Muscle of leg (tissue), 11 donors: ENCODE data around the gene TREM1. TPM values are rescaled to one million over a fixed set of nuclear protein-coding genes. Genes with fewer than 3 reads are reported as not detected.
"Not testable (repeated sequence)": the region's sequence is repeated elsewhere in the genome, so short reads cannot be mapped to it uniquely, and the experiment has no call there.

Experiments
- DNase-seq: peaks from one replicate; pipeline ENCODE4 v3.0.0; 2013
- H3K27ac ChIP-seq: one replicate; pipeline ENCODE4 v1.5.1; 2013; ENCODE audit warnings: mild to moderate bottlenecking, low read length, control low read depth
- H3K27me3 ChIP-seq: one replicate; pipeline ENCODE4 v1.6.1; 2013; ENCODE audit warnings: low read length; ENCODE audit not compliant: control insufficient read depth, insufficient read depth
- H3K36me3 ChIP-seq: one replicate; pipeline ENCODE4 v1.6.1; 2013; ENCODE audit warnings: low read length; ENCODE audit not compliant: control insufficient read depth, insufficient read depth
- H3K4me1 ChIP-seq: one replicate; pipeline ENCODE4 v1.6.1; 2013; ENCODE audit warnings: low read length; ENCODE audit not compliant: control insufficient read depth, insufficient read depth
- H3K4me3 ChIP-seq: one replicate; pipeline ENCODE4 v1.5.1; 2013; ENCODE audit warnings: low read length, control low read depth
- H3K9me3 ChIP-seq: replicated peaks from 2 replicates; pipeline ENCODE4 v1.6.1; 2013; ENCODE audit warnings: low read depth, low read length; ENCODE audit not compliant: control insufficient read depth
- WGBS: methylation state at CpG from one replicate; pipeline ENCODE4 v1.1.5; 2013; ENCODE audit warnings: missing lambda C conversion rate; ENCODE audit not compliant: insufficient coverage; 5-methylcytosine and 5-hydroxymethylcytosine counted together
- polyA plus RNA-seq, 8 donors: library from polyadenylated mRNA; unstranded; fragments of 120-200 nt; gene quantifications; one replicate each; pipeline versions ENCODE4 v1.2.1 to v1.2.3, GENCODE V29; 2013; ENCODE audit warnings: inconsistent platforms in 1 of 8, low replicate concordance in 1 of 8; ENCODE audit not compliant: insufficient read length in 8 of 8, insufficient read depth in 1 of 8
- total RNA-seq: library from RNA; stranded (reverse); fragments of 120-200 nt; gene quantifications from one replicate; pipeline ENCODE4 v1.2.4, GENCODE V29; 2013

Gene TREM1
- total and polyA plus RNA-seq, 9 donors: 0.06 to 1.6 (median 0.24) TPM; not detected in 2

- H3K36me3 ChIP-seq, H3K27ac ChIP-seq, H3K9me3 ChIP-seq, H3K4me1 ChIP-seq, DNase-seq, H3K4me3 ChIP-seq, H3K27me3 ChIP-seq: not testable (repeated sequence)
- WGBS: no CpG with 5 or more reads among the region's 5 CpGs
Measured at GRCh38 chr6:41297248-41297647, 10.8 kb upstream of the TREM1 start.

GRCh38 chr6:41294214-41294872, 7.9 kb upstream of the TREM1 start:
- 81% methylated on average over 3 of the region's 3 CpGs for WGBS
- H3K9me3 ChIP-seq: no peaks in the 10 kb centered on the region
- no peak overlapping the region for H3K27ac ChIP-seq
- peaks cover 2% of the 10 kb centered on the region for H3K27me3 ChIP-seq
- no peaks in the 10 kb centered on the region for H3K4me1 ChIP-seq
- no peak overlapping the region for H3K4me3 ChIP-seq
- no peaks in the 10 kb centered on the region for H3K36me3 ChIP-seq
- no peak for DNase-seq

GRCh38 chr6:41291717-41292116, 5.2 kb upstream of the TREM1 start:
- no peak for DNase-seq
- H3K4me3 ChIP-seq: no peak overlapping the region
- no peak overlapping the region for H3K27ac ChIP-seq
- no peaks in the 10 kb centered on the region for H3K9me3 ChIP-seq
- H3K36me3 ChIP-seq: no peaks in the 10 kb centered on the region
- WGBS: 0% methylated on average over 1 of the region's 1 CpG
- no peaks in the 10 kb centered on the region for H3K4me1 ChIP-seq
- peaks cover 5% of the 10 kb centered on the region for H3K27me3 ChIP-seq

GRCh38 chr6:41289815-41290214, 3.3 kb upstream of the TREM1 start:
- Histone ChIP-seq H3K9me3 (no peaks in the 10 kb centered on the region), H3K4me1 (no peaks in the 10 kb centered on the region), H3K27ac (no peak overlapping the region), H3K27me3 (peaks cover 13% of the 10 kb centered on the region), H3K4me3 (no peak overlapping the region), H3K36me3 (no peaks in the 10 kb centered on the region)
- WGBS: no CpG with 5 or more reads among the region's 4 CpGs
- DNase-seq: no peak

- no CpG with 5 or more reads among the region's 2 CpGs for WGBS
- DNase-seq: no peak
- Histone ChIP-seq H3K4me3 (no peak overlapping the region), H3K4me1 (no peaks in the 10 kb centered on the region), H3K9me3 (no peaks in the 10 kb centered on the region), H3K27me3 (peaks cover 12% of the 10 kb centered on the region), H3K36me3 (no peaks in the 10 kb centered on the region), H3K27ac (no peak overlapping the region)
Measured at GRCh38 chr6:41288754-41289129, 2.3 kb upstream of the TREM1 start.

GRCh38 chr6:41288030-41288753, 1.7 kb upstream of the TREM1 start:
- WGBS: no CpG with 5 or more reads among the region's 6 CpGs

GRCh38 chr6:41284726-41285125, 1.8 kb downstream of the TREM1 start:
- H3K4me3 ChIP-seq: no peak overlapping the region
- no peak for DNase-seq
- no peaks in the 10 kb centered on the region for H3K36me3 ChIP-seq
- no peak overlapping the region for H3K27ac ChIP-seq
- H3K9me3 ChIP-seq: no peaks in the 10 kb centered on the region
- H3K4me1 ChIP-seq: no peaks in the 10 kb centered on the region
- no CpG with 5 or more reads among the region's 1 CpG for WGBS
- H3K27me3 ChIP-seq: peaks cover 12% of the 10 kb centered on the region

More at GRCh38 chr6:41288030-41288753, 1.7 kb upstream of the TREM1 start:
- Histone ChIP-seq H3K27me3 (peaks cover 12% of the 10 kb centered on the region), H3K9me3 (no peaks in the 10 kb centered on the region), H3K4me3 (no peak overlapping the region), H3K4me1 (no peaks in the 10 kb centered on the region), H3K27ac (no peak overlapping the region), H3K36me3 (no peaks in the 10 kb centered on the region)
- DNase-seq: peak; percentile 30

- no peak overlapping the region for H3K4me3 ChIP-seq
- H3K9me3 ChIP-seq: no peaks in the 10 kb centered on the region
- H3K27ac ChIP-seq: no peak overlapping the region
- no peak for DNase-seq
- 57% methylated on average over 2 of the region's 3 CpGs for WGBS
- peaks cover 14% of the 10 kb centered on the region for H3K27me3 ChIP-seq
- H3K36me3 ChIP-seq: no peaks in the 10 kb centered on the region
- peaks cover 6% of the 10 kb centered on the region for H3K4me1 ChIP-seq
Measured at GRCh38 chr6:41283600-41283999, 2.9 kb downstream of the TREM1 start.

- Histone ChIP-seq H3K4me3 (no peak overlapping the region), H3K27me3 (peaks cover 11% of the 10 kb centered on the region), H3K36me3 (no peaks in the 10 kb centered on the region), H3K4me1 (peaks cover 9% of the 10 kb centered on the region), H3K9me3 (no peaks in the 10 kb centered on the region), H3K27ac (no peak overlapping the region)
- no peak for DNase-seq
- 91% methylated on average over 1 of the region's 1 CpG for WGBS
Measured at GRCh38 chr6:41280381-41281057, 6.0 kb downstream of the TREM1 start.

GRCh38 chr6:41278699-41279405, 7.6 kb downstream of the TREM1 start:
- WGBS: 51% methylated on average over 2 of the region's 10 CpGs
- H3K4me3 ChIP-seq: no peak overlapping the region
- peaks cover 9% of the 10 kb centered on the region for H3K4me1 ChIP-seq
- peak; percentile 72 for DNase-seq
- peaks cover 9% of the 10 kb centered on the region for H3K27me3 ChIP-seq
- no peaks in the 10 kb centered on the region for H3K9me3 ChIP-seq
- no peaks in the 10 kb centered on the region for H3K36me3 ChIP-seq
- H3K27ac ChIP-seq: no peak overlapping the region
